Gastrocnemius medialis (tissue), 4 donors: ENCODE measurements around the gene PYM1.

Experiments
- POLR2A ChIP-seq, 2 donors: fragments of 450-650 bp; IDR thresholded peaks; one replicate each; pipeline ENCODE4 v1.6.1; 2017; ENCODE audit warnings: antibody characterized with exemption in 2 of 2, mild to moderate bottlenecking in 2 of 2, moderate library complexity in 2 of 2
- TF ChIP-seq, protein P1 (sequence below), 5 experiments: fragments of 450-650 bp in 3 of 5; fragments of 200-600 bp in 2 of 5; sonication (generic) in 2 of 5; IDR thresholded peaks in 4 of 5; conservative IDR thresholded peaks in 1 of 5; 1 replicate in 4 of 5; 2 replicates in 1 of 5; pipeline ENCODE4 v1.5.1; 2016 to 2019; ENCODE audit warnings: antibody characterized with exemption in 5 of 5, mild to moderate bottlenecking in 3 of 5, moderate library complexity in 3 of 5

DNA sequence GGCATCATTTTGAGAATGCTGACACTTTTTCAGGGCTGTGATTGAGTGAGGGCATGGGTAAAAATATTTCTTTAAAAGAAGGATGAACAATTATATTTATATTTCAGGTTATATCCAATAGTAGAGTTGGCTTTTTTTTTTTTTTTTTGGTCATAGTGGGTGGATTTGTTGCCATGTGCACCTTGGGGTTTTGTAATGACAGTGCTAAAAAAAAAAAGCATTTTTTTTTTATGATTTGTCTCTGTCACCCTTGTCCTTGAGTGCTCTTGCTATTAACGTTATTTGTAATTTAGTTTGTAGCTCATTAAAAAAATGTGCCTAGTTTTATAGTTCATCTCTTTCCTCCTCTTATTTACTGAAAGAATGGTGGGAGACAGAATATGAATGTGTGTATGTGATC lies 44.8 kb upstream of the PYM1 start:
- TF ChIP-seq, protein P1, sequence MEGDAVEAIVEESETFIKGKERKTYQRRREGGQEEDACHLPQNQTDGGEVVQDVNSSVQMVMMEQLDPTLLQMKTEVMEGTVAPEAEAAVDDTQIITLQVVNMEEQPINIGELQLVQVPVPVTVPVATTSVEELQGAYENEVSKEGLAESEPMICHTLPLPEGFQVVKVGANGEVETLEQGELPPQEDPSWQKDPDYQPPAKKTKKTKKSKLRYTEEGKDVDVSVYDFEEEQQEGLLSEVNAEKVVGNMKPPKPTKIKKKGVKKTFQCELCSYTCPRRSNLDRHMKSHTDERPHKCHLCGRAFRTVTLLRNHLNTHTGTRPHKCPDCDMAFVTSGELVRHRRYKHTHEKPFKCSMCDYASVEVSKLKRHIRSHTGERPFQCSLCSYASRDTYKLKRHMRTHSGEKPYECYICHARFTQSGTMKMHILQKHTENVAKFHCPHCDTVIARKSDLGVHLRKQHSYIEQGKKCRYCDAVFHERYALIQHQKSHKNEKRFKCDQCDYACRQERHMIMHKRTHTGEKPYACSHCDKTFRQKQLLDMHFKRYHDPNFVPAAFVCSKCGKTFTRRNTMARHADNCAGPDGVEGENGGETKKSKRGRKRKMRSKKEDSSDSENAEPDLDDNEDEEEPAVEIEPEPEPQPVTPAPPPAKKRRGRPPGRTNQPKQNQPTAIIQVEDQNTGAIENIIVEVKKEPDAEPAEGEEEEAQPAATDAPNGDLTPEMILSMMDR (IDR thresholded peaks at IDR 0.05 in 4 of 5, conservative IDR thresholded peaks at IDR 0.05 in 1 of 5) = no peak
- TF ChIP-seq POLR2A (IDR thresholded peaks at IDR 0.05) = no peak
